Activated CD4-positive, alpha-beta T cell treated with anti-CD3 and anti-CD28 coated beads for 24 hours (primary cell): Measurements from ENCODE around the gene CLEC10A.
"Not testable (repeated sequence)": the region's sequence is repeated elsewhere in the genome, so short reads cannot be mapped to it uniquely, and the experiment has no call there.

Source experiments
- DNase-seq, 2 donors: peaks; one replicate each; pipeline ENCODE4 v3.0.0-alpha.2; 2020; ENCODE audit warnings: low read depth in 2 of 2

The CLEC10A gene

GRCh38 chr17:7072406-7072805 lies 7.6 kb downstream of the CLEC10A start:
- DNase-seq, result no peak

- no peak for DNase-seq
Observed at GRCh38 chr17:7070712-7071111, 9.3 kb downstream of the CLEC10A start.

GRCh38 chr17:7068268-7068667 lies 11.8 kb downstream of the CLEC10A start:
- DNase-seq, result no peak

GRCh38 chr17:7067198-7067597 lies 12.9 kb downstream of the CLEC10A start:
- DNase-seq, result no peak

- no peak for DNase-seq
Observed at GRCh38 chr17:7064261-7064660, 15.8 kb downstream of the CLEC10A start.

- DNase-seq, result no peak
Observed at GRCh38 chr17:7063518-7064094, 16.4 kb downstream of the CLEC10A start.

GRCh38 chr17:7060165-7060891 lies 19.7 kb downstream of the CLEC10A start:
- DNase-seq, result peak in 1 of 2 donors; percentile 38

- no peak for DNase-seq
Observed at GRCh38 chr17:7058831-7059447, 21.1 kb downstream of the CLEC10A start.

- DNase-seq, result no peak
Observed at GRCh38 chr17:7056386-7056785, 23.7 kb downstream of the CLEC10A start.

- DNase-seq, result not testable (repeated sequence)
Observed at GRCh38 chr17:7050583-7050982, 29.5 kb downstream of the CLEC10A start.

- no peak for DNase-seq
Observed at GRCh38 chr17:7048968-7049367, 31.1 kb downstream of the CLEC10A start.

GRCh38 chr17:7047566-7047965 lies 32.5 kb downstream of the CLEC10A start:
- DNase-seq, result no peak

- peak in 1 of 2 donors; percentile 53 for DNase-seq
Observed at GRCh38 chr17:7046725-7047397, 33.2 kb downstream of the CLEC10A start.

GRCh38 chr17:7046127-7046724 lies 33.8 kb downstream of the CLEC10A start:
- DNase-seq, result no peak

GRCh38 chr17:7045492-7046126 lies 34.4 kb downstream of the CLEC10A start:
- peak in 1 of 2 donors; percentile 18 for DNase-seq

- no peak for DNase-seq
Observed at GRCh38 chr17:7043497-7044198, 36.4 kb downstream of the CLEC10A start, which contains the start of gene SLC16A11. Gene SLC16A11 (minus strand): TSS chr17:7044092. CDS start chr17:7043513, 579 bp downstream.

- DNase-seq, result no peak
Observed at GRCh38 chr17:7043182-7043496, 36.9 kb downstream of the CLEC10A start.

- DNase-seq, result peak in 1 of 2 donors; percentile 14
Observed at GRCh38 chr17:7042501-7043181, 37.4 kb downstream of the CLEC10A start.

GRCh38 chr17:7041607-7042500 lies 38.2 kb downstream of the CLEC10A start:
- no peak for DNase-seq
